Measurements from ENCODE around the gene TMCO5A.

DNA sequence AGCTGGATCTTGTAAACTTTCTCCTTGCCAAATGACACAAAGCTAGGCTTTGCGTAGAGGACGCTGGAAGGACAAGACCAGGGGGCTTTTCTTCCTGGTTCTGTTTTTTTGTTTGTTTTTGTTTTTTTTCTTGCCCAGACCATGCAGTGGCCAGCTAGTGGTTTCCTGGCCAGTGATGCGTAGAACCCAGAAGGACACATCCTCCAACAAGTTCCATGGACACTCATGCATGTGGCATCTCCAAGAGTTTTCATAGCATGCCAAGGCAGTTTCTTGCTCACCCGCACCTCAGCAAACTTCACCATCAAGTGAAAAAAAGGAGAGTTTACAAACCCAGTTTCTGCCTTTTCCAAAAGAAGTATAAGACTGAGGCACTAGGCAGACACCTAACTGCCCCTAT, 46.1 kb upstream of the TMCO5A start:
- TF ChIP-seq, protein P1, sequence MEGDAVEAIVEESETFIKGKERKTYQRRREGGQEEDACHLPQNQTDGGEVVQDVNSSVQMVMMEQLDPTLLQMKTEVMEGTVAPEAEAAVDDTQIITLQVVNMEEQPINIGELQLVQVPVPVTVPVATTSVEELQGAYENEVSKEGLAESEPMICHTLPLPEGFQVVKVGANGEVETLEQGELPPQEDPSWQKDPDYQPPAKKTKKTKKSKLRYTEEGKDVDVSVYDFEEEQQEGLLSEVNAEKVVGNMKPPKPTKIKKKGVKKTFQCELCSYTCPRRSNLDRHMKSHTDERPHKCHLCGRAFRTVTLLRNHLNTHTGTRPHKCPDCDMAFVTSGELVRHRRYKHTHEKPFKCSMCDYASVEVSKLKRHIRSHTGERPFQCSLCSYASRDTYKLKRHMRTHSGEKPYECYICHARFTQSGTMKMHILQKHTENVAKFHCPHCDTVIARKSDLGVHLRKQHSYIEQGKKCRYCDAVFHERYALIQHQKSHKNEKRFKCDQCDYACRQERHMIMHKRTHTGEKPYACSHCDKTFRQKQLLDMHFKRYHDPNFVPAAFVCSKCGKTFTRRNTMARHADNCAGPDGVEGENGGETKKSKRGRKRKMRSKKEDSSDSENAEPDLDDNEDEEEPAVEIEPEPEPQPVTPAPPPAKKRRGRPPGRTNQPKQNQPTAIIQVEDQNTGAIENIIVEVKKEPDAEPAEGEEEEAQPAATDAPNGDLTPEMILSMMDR (conservative IDR thresholded peaks at IDR 0.05; ENCODE audit: low read length) = no peak
- no peak for TF ChIP-seq EZH2phosphoT487 (IDR thresholded peaks at IDR 0.05; ENCODE audit: borderline replicate concordance, low read depth, low read length)

All from OCI-LY7 (cell line).